Measurements from ENCODE around the gene ETV4.

Gene ETV4

GRCh38 chr17:43528319-43528987, 17.7 kb downstream of the ETV4 start:
- H3K79me2 ChIP-seq (ENCODE audit: insufficient read depth, low read length): no peaks in the 10 kb centered on the region
- H2AFZ ChIP-seq (ENCODE audit: low read depth, low read length, severe bottlenecking): no peak overlapping the region

DNA sequence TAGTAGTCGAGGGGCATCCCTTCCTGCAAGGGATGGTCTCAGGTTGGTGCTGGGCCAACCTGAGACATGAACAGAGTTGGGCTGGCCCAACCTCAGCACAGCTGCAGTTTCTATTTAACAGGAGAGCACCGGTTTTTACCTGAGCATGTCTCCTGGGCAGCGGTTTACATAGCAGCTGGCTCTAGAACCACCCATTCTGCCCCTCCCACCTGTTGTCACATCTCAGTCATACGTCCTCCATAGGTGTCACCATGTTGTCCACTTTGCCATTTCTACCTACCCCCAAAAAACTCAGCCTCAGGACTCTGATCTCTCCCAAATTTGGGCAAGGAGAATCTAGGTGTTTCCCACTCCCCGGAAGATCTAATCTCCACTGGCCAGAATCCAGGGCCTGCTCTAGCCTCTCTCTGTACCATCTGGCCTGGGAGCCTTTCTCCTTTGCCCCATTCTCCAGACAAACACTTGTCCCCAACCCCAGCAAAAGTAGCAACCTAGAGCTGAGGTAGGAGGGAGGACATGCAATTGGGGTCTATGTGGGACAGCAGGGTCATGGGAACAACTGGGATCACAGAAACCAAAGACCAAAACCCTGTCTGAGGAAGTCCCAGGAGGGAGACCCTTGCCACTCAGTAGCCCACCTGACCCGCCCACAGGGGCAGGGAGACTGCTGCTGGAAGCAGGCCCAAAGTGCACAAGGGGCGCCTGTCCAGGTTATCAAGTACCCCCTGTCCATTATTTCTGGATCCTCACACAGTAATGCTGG, 19.1 kb downstream of the ETV4 start:
- Histone ChIP-seq H3K27me3 (ENCODE audit: low read length) (no peaks in the 10 kb centered on the region), H4K20me1 (ENCODE audit: low read depth, low read length) (no peaks in the 10 kb centered on the region), H3K27ac (ENCODE audit: low read depth, low read length) (no peak overlapping the region), H3K4me3 (ENCODE audit: insufficient read depth, low read length, poor library complexity, severe bottlenecking) (no peak overlapping the region), H3K9ac (ENCODE audit: low read length) (no peak overlapping the region), H3K36me3 (ENCODE audit: low read length) (no peaks in the 10 kb centered on the region; the same call in 1 of the 2 replicates), H3F3A (ENCODE audit: insufficient read depth) (no peaks in the 10 kb centered on the region), H3K9me2 (replicated peaks; ENCODE audit: insufficient read depth, low read length) (no peaks in the 10 kb centered on the region), H3K9me3 (ENCODE audit: insufficient read depth, low read length) (no peaks in the 10 kb centered on the region), H3K4me2 (ENCODE audit: low read depth, low read length, poor library complexity, severe bottlenecking) (no peak overlapping the region), H2AFZ (ENCODE audit: low read depth, low read length, severe bottlenecking) (no peak overlapping the region), H3K79me2 (ENCODE audit: insufficient read depth, low read length) (no peaks in the 10 kb centered on the region)
- no peak for TF ChIP-seq EZH2phosphoT487 (conservative IDR thresholded peaks at IDR 0.05; ENCODE audit: low read length)
- TF ChIP-seq, protein P1, sequence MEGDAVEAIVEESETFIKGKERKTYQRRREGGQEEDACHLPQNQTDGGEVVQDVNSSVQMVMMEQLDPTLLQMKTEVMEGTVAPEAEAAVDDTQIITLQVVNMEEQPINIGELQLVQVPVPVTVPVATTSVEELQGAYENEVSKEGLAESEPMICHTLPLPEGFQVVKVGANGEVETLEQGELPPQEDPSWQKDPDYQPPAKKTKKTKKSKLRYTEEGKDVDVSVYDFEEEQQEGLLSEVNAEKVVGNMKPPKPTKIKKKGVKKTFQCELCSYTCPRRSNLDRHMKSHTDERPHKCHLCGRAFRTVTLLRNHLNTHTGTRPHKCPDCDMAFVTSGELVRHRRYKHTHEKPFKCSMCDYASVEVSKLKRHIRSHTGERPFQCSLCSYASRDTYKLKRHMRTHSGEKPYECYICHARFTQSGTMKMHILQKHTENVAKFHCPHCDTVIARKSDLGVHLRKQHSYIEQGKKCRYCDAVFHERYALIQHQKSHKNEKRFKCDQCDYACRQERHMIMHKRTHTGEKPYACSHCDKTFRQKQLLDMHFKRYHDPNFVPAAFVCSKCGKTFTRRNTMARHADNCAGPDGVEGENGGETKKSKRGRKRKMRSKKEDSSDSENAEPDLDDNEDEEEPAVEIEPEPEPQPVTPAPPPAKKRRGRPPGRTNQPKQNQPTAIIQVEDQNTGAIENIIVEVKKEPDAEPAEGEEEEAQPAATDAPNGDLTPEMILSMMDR (IDR thresholded peaks at IDR 0.05; ENCODE audit: insufficient read depth, low read length, poor library complexity, severe bottlenecking): no peak

More at GRCh38 chr17:43528319-43528987, 17.7 kb downstream of the ETV4 start:
- H3K36me3 ChIP-seq (ENCODE audit: low read length): no peaks in the 10 kb centered on the region
- no peak overlapping the region for H3K4me2 ChIP-seq (ENCODE audit: low read depth, low read length, poor library complexity, severe bottlenecking)
- no peaks in the 10 kb centered on the region for H4K20me1 ChIP-seq (ENCODE audit: low read depth, low read length)
- H3K9me3 ChIP-seq (ENCODE audit: insufficient read depth, low read length): no peaks in the 10 kb centered on the region
- TF ChIP-seq EZH2phosphoT487 (conservative IDR thresholded peaks at IDR 0.05; ENCODE audit: low read length): no peak
- TF ChIP-seq, protein P1 (IDR thresholded peaks at IDR 0.05; ENCODE audit: insufficient read depth, low read length, poor library complexity, severe bottlenecking): no peak
- no peak overlapping the region for H3K4me3 ChIP-seq (ENCODE audit: insufficient read depth, low read length, poor library complexity, severe bottlenecking)
- H3F3A ChIP-seq (ENCODE audit: insufficient read depth): no peaks in the 10 kb centered on the region
- no peaks in the 10 kb centered on the region for H3K9me2 ChIP-seq (replicated peaks; ENCODE audit: insufficient read depth, low read length)
- no peak overlapping the region for H3K27ac ChIP-seq (ENCODE audit: low read depth, low read length)
- no peaks in the 10 kb centered on the region for H3K27me3 ChIP-seq (ENCODE audit: low read length)
- H3K9ac ChIP-seq (ENCODE audit: low read length): no peak overlapping the region

DNA sequence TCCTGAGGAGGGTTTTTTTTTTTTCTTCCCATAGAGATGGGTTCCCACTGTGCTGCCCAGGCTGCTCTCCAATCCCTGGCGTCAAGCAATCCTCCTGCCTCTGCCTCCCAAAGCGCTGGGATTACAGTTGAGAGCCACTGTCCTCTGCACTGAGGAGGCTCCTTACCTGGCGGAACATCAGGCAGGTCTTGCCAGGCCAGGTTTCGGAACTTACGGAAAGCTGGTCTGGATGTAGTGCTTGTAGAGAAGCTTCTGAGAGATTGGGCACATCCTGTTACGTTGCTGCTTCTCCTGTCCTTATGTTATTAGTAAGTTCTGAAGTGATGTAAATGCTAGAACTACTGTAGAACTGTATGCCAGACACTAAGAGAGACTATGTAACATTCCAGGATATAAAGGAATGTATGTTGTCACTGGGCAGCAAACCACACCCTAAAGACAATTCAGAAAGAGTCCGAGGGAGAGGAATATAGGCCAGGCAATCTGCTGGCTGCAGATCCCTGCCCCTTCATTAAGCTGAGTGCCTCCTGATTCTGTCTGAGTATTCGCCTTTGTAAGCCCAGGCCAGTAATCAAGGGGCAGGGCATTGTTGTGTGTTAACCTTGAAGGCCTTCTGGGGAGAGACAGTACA, 21.1 kb downstream of the ETV4 start:
- H3K9me3 ChIP-seq (ENCODE audit: insufficient read depth, low read length): no peaks in the 10 kb centered on the region
- no peak overlapping the region for H3K9ac ChIP-seq (ENCODE audit: low read length)
- H2AFZ ChIP-seq (ENCODE audit: low read depth, low read length, severe bottlenecking): no peak overlapping the region
- H3K27me3 ChIP-seq (ENCODE audit: low read length): no peaks in the 10 kb centered on the region
- no peak overlapping the region for H3K4me3 ChIP-seq (ENCODE audit: insufficient read depth, low read length, poor library complexity, severe bottlenecking)
- H4K20me1 ChIP-seq (ENCODE audit: low read depth, low read length): no peaks in the 10 kb centered on the region
- no peaks in the 10 kb centered on the region for H3K79me2 ChIP-seq (ENCODE audit: insufficient read depth, low read length)
- no peak overlapping the region for H3K27ac ChIP-seq (ENCODE audit: low read depth, low read length)
- no peak overlapping the region for H3K4me2 ChIP-seq (ENCODE audit: low read depth, low read length, poor library complexity, severe bottlenecking)
- peaks cover 6% of the 10 kb centered on the region for H3K36me3 ChIP-seq (ENCODE audit: low read length)
- no peak for TF ChIP-seq EZH2phosphoT487 (conservative IDR thresholded peaks at IDR 0.05; ENCODE audit: low read length)
- TF ChIP-seq, protein P1 (IDR thresholded peaks at IDR 0.05; ENCODE audit: insufficient read depth, low read length, poor library complexity, severe bottlenecking): no peak
- no peaks in the 10 kb centered on the region for H3K9me2 ChIP-seq (replicated peaks; ENCODE audit: insufficient read depth, low read length)
- no peaks in the 10 kb centered on the region for H3F3A ChIP-seq (ENCODE audit: insufficient read depth)

Data from SU-DHL-6 (cell line).